Measurements from ENCODE around the gene USP47.

GRCh38 chr11:11856638-11857037 is 14.9 kb downstream of the USP47 start:
- TF ChIP-seq POLR2AphosphoS5 (IDR thresholded peaks at IDR 0.05; ENCODE audit: low read depth, low read length) (no peak), TAF1 (IDR thresholded peaks at IDR 0.05; ENCODE audit: low read depth, low read length) (no peak), POLR2A (IDR thresholded peaks at IDR 0.05; ENCODE audit: low read depth, low read length) (no peak), PAX5 (IDR thresholded peaks at IDR 0.05; ENCODE audit: insufficient read depth, low read length, severe bottlenecking) (no peak)

Data from GM12891 (cell line).